A549 (cell line): ENCODE results near the gene CCDC134. TPM values are rescaled to one million over a fixed set of nuclear protein-coding genes. Genes with fewer than 3 reads are reported as not detected.

ENCODE experiments used
- ATAC-seq, 2 experiments: fragments of 200-7000 bp in 1 of 2; fragments of >200 bp in 1 of 2; cut with Nextera tagmentation in 1 of 2; cut with Tn5 transposase in 1 of 2; 3 replicates each; pipeline versions ENCODE4 v1.8.0 to v1.9.1; 2018 to 2020; ENCODE audit warnings: mild to moderate bottlenecking in 1 of 2, moderate library complexity in 1 of 2
- CTCF ChIA-PET: fragments of 300-600 bp; sonication (Branson Sonifier 250); formaldehyde crosslinking; extraction: SDS; loops from one replicate; lab custom pipeline; 2021; ENCODE audit warnings: antibody characterized with exemption, inconsistent platforms; lab: Yijun Ruan, JAX
- POLR2A ChIA-PET: fragments of 350-600 bp; formaldehyde crosslinking; extraction: SDS; loops from one replicate; lab custom pipeline; 2021; ENCODE audit warnings: antibody characterized with exemption, inconsistent platforms; lab: Yijun Ruan, JAX
- DNase-seq, 2 experiments: peaks; one replicate each; pipeline versions ENCODE4 v3.0.0 to v3.0.0-alpha.2; 2011 to 2016; ENCODE audit warnings: low read depth in 1 of 2, low spot score in 1 of 2
- FAIRE-seq: peaks from 2 replicates; lab custom pipeline; 2011; peaks lifted over from hg19 to GRCh38; lab: Jason Lieb, UNC
- H3K27ac ChIP-seq, 2 experiments: fragments of >200 bp; sonication (Bioruptor Twin); formaldehyde crosslinking; 3 replicates each; pipeline ENCODE4 v1.5.1; 2016 to 2017
- H3K4me1 ChIP-seq: fragments of >200 bp; sonication (Bioruptor Twin); formaldehyde crosslinking; 3 replicates; pipeline ENCODE4 v1.6.1; 2016
- H3K4me2 ChIP-seq: fragments of >200 bp; sonication (Bioruptor Twin); formaldehyde crosslinking; 3 replicates; pipeline ENCODE4 v1.6.1; 2016
- H3K4me3 ChIP-seq: fragments of >200 bp; sonication (Bioruptor Twin); formaldehyde crosslinking; 3 replicates; pipeline ENCODE4 v1.5.1; 2016
- H3K9me3 ChIP-seq: fragments of >200 bp; sonication (Bioruptor Twin); formaldehyde crosslinking; 3 replicates; pipeline ENCODE4 v1.6.1; 2016
- CBX2 ChIP-seq: fragments of 200-600 bp; sonication (generic); IDR thresholded peaks from 2 replicates; pipeline ENCODE4 v1.6.1; 2016; ENCODE audit warnings: low read depth, mild to moderate bottlenecking, borderline replicate concordance
- CBX8 ChIP-seq: fragments of 200-600 bp; sonication (generic); IDR thresholded peaks from 2 replicates; pipeline ENCODE4 v1.6.1; 2016
- CHD2 ChIP-seq: fragments of 150-350 bp; IDR thresholded peaks from 2 replicates; pipeline ENCODE4 v1.6.1; 2014; ENCODE audit warnings: low read length; ENCODE audit not compliant: partially characterized antibody
- EHF ChIP-seq: fragments of 250-450 bp; sonication (Bioruptor Pico); IDR thresholded peaks from 2 replicates; pipeline ENCODE4 v1.5.0; 2020; ENCODE audit warnings: mild to moderate bottlenecking
- EHMT2 ChIP-seq: fragments of 200-600 bp; sonication (generic); IDR thresholded peaks from 2 replicates; pipeline ENCODE4 v1.6.1; 2016; ENCODE audit warnings: antibody characterized with exemption, low read depth, mild to moderate bottlenecking, moderate library complexity
- EP300 ChIP-seq, 2 experiments: fragments of >200 bp; sonication (Bioruptor Twin); formaldehyde crosslinking; IDR thresholded peaks; 2 replicates in 1 of 2; 3 replicates in 1 of 2; pipeline ENCODE4 v1.6.1; 2016 to 2017
- ESRRA ChIP-seq: fragments of 150-350 bp; IDR thresholded peaks from 2 replicates; pipeline ENCODE4 v1.6.1; 2014; ENCODE audit warnings: mild to moderate bottlenecking, low read length, borderline replicate concordance
- FOSB ChIP-seq: fragments of 250-450 bp; sonication (Bioruptor Pico); IDR thresholded peaks from 2 replicates; pipeline ENCODE4 v1.5.0; 2020; ENCODE audit warnings: mild to moderate bottlenecking, moderate library complexity
- GATA3 ChIP-seq: IDR thresholded peaks from 2 replicates; pipeline ENCODE4 v1.6.1; 2012; ENCODE audit warnings: borderline replicate concordance
- HEYL ChIP-seq: fragments of 250-450 bp; sonication (Bioruptor Pico); IDR thresholded peaks from 2 replicates; pipeline ENCODE4 v1.8.0; 2021; ENCODE audit warnings: mild to moderate bottlenecking, moderate library complexity
- HOXB13 ChIP-seq: fragments of 250-450 bp; sonication (Bioruptor Pico); IDR thresholded peaks from 2 replicates; pipeline ENCODE4 v1.5.0; 2020; ENCODE audit warnings: low read depth, mild to moderate bottlenecking, moderate library complexity
- JUNB ChIP-seq: fragments of >200 bp; sonication (Bioruptor Twin); formaldehyde crosslinking; IDR thresholded peaks from 2 replicates; pipeline ENCODE4 v1.6.1; 2016
- KDM5A ChIP-seq: fragments of 200-600 bp; sonication (generic); IDR thresholded peaks from 2 replicates; pipeline ENCODE4 v1.6.1; 2016; ENCODE audit warnings: antibody characterized with exemption, mild to moderate bottlenecking
- MAFK ChIP-seq: fragments of 450-650 bp; IDR thresholded peaks from 2 replicates; pipeline ENCODE4 v1.6.1; 2014; ENCODE audit not compliant: partially characterized antibody
- MAZ ChIP-seq: fragments of 150-350 bp; IDR thresholded peaks from 2 replicates; pipeline ENCODE4 v1.6.1; 2014; ENCODE audit warnings: antibody characterized with exemption, low read depth, low read length, borderline replicate concordance
- NFE2L2 ChIP-seq: fragments of 150-350 bp; conservative IDR thresholded peaks from 2 replicates; pipeline ENCODE4 v1.6.1; 2014; ENCODE audit warnings: low read length
- NPAS2 ChIP-seq: fragments of 250-450 bp; sonication (Bioruptor Pico); IDR thresholded peaks from 2 replicates; pipeline ENCODE4 v1.8.0; 2022; ENCODE audit warnings: mild to moderate bottlenecking, moderate library complexity, borderline replicate concordance
- POLR2A ChIP-seq: IDR thresholded peaks from 2 replicates; pipeline ENCODE4 v1.6.1; 2012; ENCODE audit warnings: mild to moderate bottlenecking, low read length
- RARB ChIP-seq: fragments of 250-450 bp; sonication (Bioruptor Pico); IDR thresholded peaks from 2 replicates; pipeline ENCODE4 v1.8.0; 2021; ENCODE audit warnings: mild to moderate bottlenecking, moderate library complexity
- RCOR1 ChIP-seq: fragments of 150-350 bp; IDR thresholded peaks from 2 replicates; pipeline ENCODE4 v1.6.1; 2014; ENCODE audit warnings: antibody characterized with exemption, low read length, low read depth
- RNF2 ChIP-seq: fragments of 200-600 bp; sonication (generic); IDR thresholded peaks from 2 replicates; pipeline ENCODE4 v1.6.1; 2016; ENCODE audit warnings: low read depth, mild to moderate bottlenecking, antibody characterized with exemption, moderate library complexity, borderline replicate concordance
- SREBF2 ChIP-seq: fragments of 450-650 bp; IDR thresholded peaks from 2 replicates; pipeline ENCODE4 v1.6.1; 2014; ENCODE audit warnings: mild to moderate bottlenecking, moderate library complexity
- TFCP2L1 ChIP-seq: fragments of 250-450 bp; sonication (Bioruptor Pico); IDR thresholded peaks from 2 replicates; pipeline ENCODE4 v1.5.0; 2021; ENCODE audit warnings: mild to moderate bottlenecking
- USF2 ChIP-seq: fragments of 450-650 bp; IDR thresholded peaks from 2 replicates; pipeline ENCODE4 v1.6.1; 2014; ENCODE audit warnings: antibody characterized with exemption
- WGBS: methylation state at CpG from one replicate; pipeline ENCODE4 v1.1.6; 2017; ENCODE audit errors: missing lambda C conversion rate; 5-methylcytosine and 5-hydroxymethylcytosine counted together
- polyA plus RNA-seq, 4 experiments: library from polyadenylated mRNA; depleted of rRNA in 3 of 4; stranded (reverse); fragments of >200 nt; fragmentation: RNase III in 1 of 4; extraction: RNeasy Plus Mini Kit Qiagen cat#74134 plus additional on column Dnase treatment in 1 of 4; gene quantifications; 2 replicates in 3 of 4; 3 replicates in 1 of 4; pipeline ENCODE4 v1.2.3, GENCODE V29; 2011 to 2017
- TF ChIP-seq, protein P1 (sequence below): IDR thresholded peaks from 2 replicates; pipeline ENCODE4 v1.6.1; 2012
- TF ChIP-seq, protein P2 (sequence below): fragments of 150-350 bp; IDR thresholded peaks from 2 replicates; pipeline ENCODE4 v1.6.1; 2014; ENCODE audit warnings: low read depth, mild to moderate bottlenecking, low read length
- TF ChIP-seq, protein P3 (sequence below): fragments of 250-450 bp; sonication (Bioruptor Pico); IDR thresholded peaks from 2 replicates; pipeline ENCODE4 v1.5.0; 2021; ENCODE audit warnings: mild to moderate bottlenecking, moderate library complexity, borderline replicate concordance
- TF ChIP-seq, protein P4 (sequence below): fragments of >200 bp; sonication (Bioruptor Twin); formaldehyde crosslinking; IDR thresholded peaks from 3 replicates; pipeline ENCODE4 v1.5.1; 2016

CCDC134 gene
- polyA plus RNA-seq, 2 of the 4 experiments (the other 2 are of a cell fraction), result 2.5 to 4.5 TPM

- POLR2A ChIA-PET, result no interaction called here
- Histone ChIP-seq H3K27ac (no peak overlapping the region), H3K4me2 (no peak overlapping the region), H3K9me3 (no peaks in the 10 kb centered on the region), H3K4me3 (no peak overlapping the region), H3K4me1 (peaks cover 3% of the 10 kb centered on the region)
- ATAC-seq (no peak), FAIRE-seq (no peak), DNase-seq (no peak)
- TF ChIP-seq RCOR1, result no peak
- TF ChIP-seq NPAS2, result no peak
- no peak for TF ChIP-seq NFE2L2
- no peak for TF ChIP-seq EHMT2
- TF ChIP-seq TFCP2L1, result no peak
- TF ChIP-seq RNF2, result no peak
- TF ChIP-seq MAZ, result no peak
- TF ChIP-seq EHF, result no peak
- TF ChIP-seq ESRRA, result no peak
- TF ChIP-seq POLR2A, result no peak
- TF ChIP-seq, protein P1, sequence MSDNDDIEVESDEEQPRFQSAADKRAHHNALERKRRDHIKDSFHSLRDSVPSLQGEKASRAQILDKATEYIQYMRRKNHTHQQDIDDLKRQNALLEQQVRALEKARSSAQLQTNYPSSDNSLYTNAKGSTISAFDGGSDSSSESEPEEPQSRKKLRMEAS, result no peak
- no peak for TF ChIP-seq JUNB
- TF ChIP-seq CBX2, result no peak
- no peak for TF ChIP-seq MAFK
- WGBS, result 85% methylated on average over 2 of the region's 2 CpGs
- CTCF ChIA-PET, result interaction anchor here (1.7 to 1.9 kb wide), 2 partner anchors 31 to 81 kb away, joined by 6 to 7 read pairs; no protein-coding TSS in a partner anchor
These were observed 22.6 kb upstream of the CCDC134 start for GRCh38 chr22:41777749-41778425.

DNA sequence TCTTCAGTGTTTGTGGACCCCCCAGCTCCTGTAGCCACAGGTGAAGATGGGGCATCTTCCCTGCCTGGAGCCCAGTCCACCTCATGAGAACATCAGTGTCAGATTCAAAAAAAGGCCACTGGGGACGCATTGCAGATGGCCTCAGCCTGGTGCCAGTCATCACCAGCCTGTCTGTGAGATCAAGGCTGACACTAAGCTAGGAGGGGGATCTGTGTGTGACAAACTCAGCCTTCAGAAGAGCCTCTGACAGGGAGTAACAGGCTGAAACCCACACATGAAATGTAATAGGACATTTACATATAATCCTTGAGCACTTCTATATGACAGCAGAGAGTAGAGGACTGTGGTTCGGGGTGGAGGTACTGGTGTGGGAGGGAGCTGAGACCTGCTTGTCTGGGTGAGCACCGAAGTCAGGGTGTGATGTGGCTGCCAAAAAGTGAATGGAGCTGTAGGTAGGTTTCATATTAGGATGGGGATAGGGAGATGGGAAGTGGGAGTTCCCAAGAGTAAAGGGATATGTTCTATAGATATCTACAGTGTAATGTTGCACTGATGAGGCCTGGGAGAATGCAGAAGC is 20.5 kb upstream of the CCDC134 start:
- Histone ChIP-seq H3K27ac (no peak overlapping the region), H3K9me3 (no peaks in the 10 kb centered on the region), H3K4me2 (no peak overlapping the region), H3K4me3 (no peak overlapping the region), H3K4me1 (no peaks in the 10 kb centered on the region)
- no peak for DNase-seq
- POLR2A ChIA-PET, result no interaction called here
- CTCF ChIA-PET, result interaction anchor here (0.7 to 1.7 kb wide), 3 partner anchors 33 to 83 kb away, joined by 3 to 6 read pairs (median 5); no protein-coding TSS in a partner anchor
- FAIRE-seq, result no peak
- WGBS, result 31% methylated on average over 3 of the region's 3 CpGs
- no peak for ATAC-seq
- TF ChIP-seq RCOR1 (no peak), TFCP2L1 (no peak), RARB (CRISPR knock-in tag) (no peak), KDM5A (no peak), FOSB (CRISPR knock-in tag) (no peak), HEYL (CRISPR knock-in tag) (no peak), HOXB13 (CRISPR knock-in tag) (no peak), CHD2 (no peak), CBX8 (no peak), NFE2L2 (no peak), EP300 (IDR thresholded peaks at IDR 0.05) (no peak), SREBF2 (no peak), GATA3 (no peak), USF2 (no peak)
- TF ChIP-seq, protein P2, sequence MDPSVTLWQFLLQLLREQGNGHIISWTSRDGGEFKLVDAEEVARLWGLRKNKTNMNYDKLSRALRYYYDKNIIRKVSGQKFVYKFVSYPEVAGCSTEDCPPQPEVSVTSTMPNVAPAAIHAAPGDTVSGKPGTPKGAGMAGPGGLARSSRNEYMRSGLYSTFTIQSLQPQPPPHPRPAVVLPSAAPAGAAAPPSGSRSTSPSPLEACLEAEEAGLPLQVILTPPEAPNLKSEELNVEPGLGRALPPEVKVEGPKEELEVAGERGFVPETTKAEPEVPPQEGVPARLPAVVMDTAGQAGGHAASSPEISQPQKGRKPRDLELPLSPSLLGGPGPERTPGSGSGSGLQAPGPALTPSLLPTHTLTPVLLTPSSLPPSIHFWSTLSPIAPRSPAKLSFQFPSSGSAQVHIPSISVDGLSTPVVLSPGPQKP, result no peak
- TF ChIP-seq, protein P3, sequence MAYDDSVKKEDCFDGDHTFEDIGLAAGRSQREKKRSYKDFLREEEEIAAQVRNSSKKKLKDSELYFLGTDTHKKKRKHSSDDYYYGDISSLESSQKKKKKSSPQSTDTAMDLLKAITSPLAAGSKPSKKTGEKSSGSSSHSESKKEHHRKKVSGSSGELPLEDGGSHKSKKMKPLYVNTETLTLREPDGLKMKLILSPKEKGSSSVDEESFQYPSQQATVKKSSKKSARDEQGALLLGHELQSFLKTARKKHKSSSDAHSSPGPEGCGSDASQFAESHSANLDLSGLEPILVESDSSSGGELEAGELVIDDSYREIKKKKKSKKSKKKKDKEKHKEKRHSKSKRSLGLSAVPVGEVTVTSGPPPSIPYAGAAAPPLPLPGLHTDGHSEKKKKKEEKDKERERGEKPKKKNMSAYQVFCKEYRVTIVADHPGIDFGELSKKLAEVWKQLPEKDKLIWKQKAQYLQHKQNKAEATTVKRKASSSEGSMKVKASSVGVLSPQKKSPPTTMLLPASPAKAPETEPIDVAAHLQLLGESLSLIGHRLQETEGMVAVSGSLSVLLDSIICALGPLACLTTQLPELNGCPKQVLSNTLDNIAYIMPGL (CRISPR knock-in tag), result no peak
- TF ChIP-seq, protein P4, sequence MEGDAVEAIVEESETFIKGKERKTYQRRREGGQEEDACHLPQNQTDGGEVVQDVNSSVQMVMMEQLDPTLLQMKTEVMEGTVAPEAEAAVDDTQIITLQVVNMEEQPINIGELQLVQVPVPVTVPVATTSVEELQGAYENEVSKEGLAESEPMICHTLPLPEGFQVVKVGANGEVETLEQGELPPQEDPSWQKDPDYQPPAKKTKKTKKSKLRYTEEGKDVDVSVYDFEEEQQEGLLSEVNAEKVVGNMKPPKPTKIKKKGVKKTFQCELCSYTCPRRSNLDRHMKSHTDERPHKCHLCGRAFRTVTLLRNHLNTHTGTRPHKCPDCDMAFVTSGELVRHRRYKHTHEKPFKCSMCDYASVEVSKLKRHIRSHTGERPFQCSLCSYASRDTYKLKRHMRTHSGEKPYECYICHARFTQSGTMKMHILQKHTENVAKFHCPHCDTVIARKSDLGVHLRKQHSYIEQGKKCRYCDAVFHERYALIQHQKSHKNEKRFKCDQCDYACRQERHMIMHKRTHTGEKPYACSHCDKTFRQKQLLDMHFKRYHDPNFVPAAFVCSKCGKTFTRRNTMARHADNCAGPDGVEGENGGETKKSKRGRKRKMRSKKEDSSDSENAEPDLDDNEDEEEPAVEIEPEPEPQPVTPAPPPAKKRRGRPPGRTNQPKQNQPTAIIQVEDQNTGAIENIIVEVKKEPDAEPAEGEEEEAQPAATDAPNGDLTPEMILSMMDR, result no peak
- TF ChIP-seq, protein P1, result no peak
